Neural cell (in vitro differentiated cells): ENCODE measurements around the gene MERTK. TPM values are rescaled to one million over a fixed set of nuclear protein-coding genes. Genes with fewer than 3 reads are reported as not detected.

Experiments
- H2AFZ ChIP-seq: fragments of 200-600, 300-800 bp; sonication (generic), shearing (Covaris generic); 2 replicates; pipeline ENCODE4 v1.6.0; 2014; ENCODE audit warnings: low read depth, mild to moderate bottlenecking, antibody characterized with exemption, low read length, moderate library complexity
- H3F3A ChIP-seq: fragments of 200-600 bp; shearing (Covaris generic); 2 replicates; pipeline ENCODE4 v1.6.1; 2016; ENCODE audit warnings: mild to moderate bottlenecking, moderate library complexity, mixed read lengths, antibody characterized with exemption, low read length; ENCODE audit not compliant: insufficient read depth, poor library complexity, severe bottlenecking
- H3K27ac ChIP-seq: fragments of 200-600, 300-800 bp; sonication (generic), shearing (Covaris generic); 2 replicates; pipeline ENCODE4 v1.5.1; 2014; ENCODE audit warnings: mild to moderate bottlenecking, low read length, moderate library complexity
- H3K27me3 ChIP-seq: fragments of 300-800, 200-600 bp; sonication (generic), shearing (Covaris generic); 2 replicates; pipeline ENCODE4 v1.6.0; 2014; ENCODE audit warnings: mild to moderate bottlenecking, low read depth, low read length, moderate library complexity; ENCODE audit not compliant: insufficient read depth
- H3K36me3 ChIP-seq: fragments of 300-800, 200-600 bp; sonication (generic), shearing (Covaris generic); 2 replicates; pipeline ENCODE4 v1.5.1; 2014; ENCODE audit warnings: mild to moderate bottlenecking, antibody characterized with exemption, low read length, moderate library complexity; ENCODE audit not compliant: insufficient read depth
- H3K4me2 ChIP-seq: fragments of 300-800, 200-600 bp; sonication (generic), shearing (Covaris generic); 2 replicates; pipeline ENCODE4 v1.6.0; 2014; ENCODE audit warnings: mild to moderate bottlenecking, low read length
- H3K4me3 ChIP-seq: fragments of 300-800, 200-600 bp; sonication (generic), shearing (Covaris generic); 2 replicates; pipeline ENCODE4 v1.5.1; 2014; ENCODE audit warnings: mild to moderate bottlenecking, low read length, moderate library complexity
- H3K79me2 ChIP-seq: fragments of 200-600 bp; shearing (Covaris generic); replicated peaks from 2 replicates; pipeline ENCODE4 v1.6.0; 2014; ENCODE audit warnings: mild to moderate bottlenecking, low read length, moderate library complexity; ENCODE audit not compliant: insufficient read depth
- H3K9ac ChIP-seq: fragments of 300-800, 200-600 bp; sonication (generic), shearing (Covaris generic); 2 replicates; pipeline ENCODE4 v1.6.1; 2016; ENCODE audit warnings: mild to moderate bottlenecking, low read length, mixed read lengths
- H3K9me2 ChIP-seq: fragments of 200-600 bp; shearing (Covaris generic); 2 replicates; pipeline ENCODE4 v1.6.1; 2016; ENCODE audit warnings: mild to moderate bottlenecking, low read length, mixed read lengths; ENCODE audit not compliant: insufficient read depth
- H3K9me3 ChIP-seq: fragments of 200-600, 300-800 bp; sonication (generic), shearing (Covaris generic); 2 replicates; pipeline ENCODE4 v1.6.1; 2016; ENCODE audit warnings: mild to moderate bottlenecking, mixed run types, low read length, moderate library complexity, mixed read lengths
- H4K20me1 ChIP-seq: fragments of 200-600 bp; shearing (Covaris generic); 2 replicates; pipeline ENCODE4 v1.6.1; 2016; ENCODE audit warnings: mild to moderate bottlenecking, mixed run types; ENCODE audit not compliant: insufficient read depth
- EP300 ChIP-seq: fragments of 450-650 bp; conservative IDR thresholded peaks from 2 replicates; pipeline ENCODE4 v1.6.1; 2014; ENCODE audit warnings: antibody characterized with exemption, mild to moderate bottlenecking, moderate library complexity; ENCODE audit not compliant: poor library complexity, severe bottlenecking
- EZH2 ChIP-seq: fragments of 200-600, 300-800 bp; shearing (Covaris generic), sonication (generic); IDR thresholded peaks from 2 replicates; pipeline ENCODE4 v1.6.1; 2014; ENCODE audit warnings: antibody characterized with exemption, low read length, borderline replicate concordance, mild to moderate bottlenecking; ENCODE audit not compliant: insufficient read depth, poor library complexity, severe bottlenecking
- MXI1 ChIP-seq: fragments of 450-650 bp; conservative IDR thresholded peaks from 2 replicates; pipeline ENCODE4 v1.6.1; 2014; ENCODE audit warnings: antibody characterized with exemption, mild to moderate bottlenecking; ENCODE audit not compliant: poor library complexity, severe bottlenecking
- POLR2AphosphoS5 ChIP-seq: IDR thresholded peaks from 2 replicates; pipeline ENCODE4 v1.6.1; 2012
- RAD21 ChIP-seq: fragments of 450-650 bp; conservative IDR thresholded peaks from 2 replicates; pipeline ENCODE4 v1.6.1; 2014; ENCODE audit warnings: antibody characterized with exemption, mild to moderate bottlenecking, moderate library complexity
- SMC3 ChIP-seq: fragments of 450-650 bp; conservative IDR thresholded peaks from 2 replicates; pipeline ENCODE4 v1.6.1; 2014; ENCODE audit warnings: antibody characterized with exemption, mild to moderate bottlenecking, moderate library complexity; ENCODE audit not compliant: poor library complexity
- TAF1 ChIP-seq: IDR thresholded peaks from 2 replicates; pipeline ENCODE4 v1.6.1; 2012; ENCODE audit warnings: low read depth
- polyA plus RNA-seq: library from polyadenylated mRNA; depleted of rRNA; stranded (reverse); fragments of >200 nt; gene quantifications from 2 replicates; pipeline ENCODE4 v1.2.3, GENCODE V29; 2014
- TF ChIP-seq, protein P1 (sequence below): IDR thresholded peaks from 2 replicates; pipeline ENCODE4 v1.6.1; 2012; ENCODE audit warnings: borderline replicate concordance
- TF ChIP-seq, protein P2 (sequence below): fragments of 450-650 bp; IDR thresholded peaks from 2 replicates; pipeline ENCODE4 v1.5.1; 2014; ENCODE audit warnings: antibody characterized with exemption, mild to moderate bottlenecking, moderate library complexity; ENCODE audit not compliant: poor library complexity, severe bottlenecking

The MERTK gene
- polyA plus RNA-seq, 1 donor from 2014 or later = 0.53 TPM

DNA sequence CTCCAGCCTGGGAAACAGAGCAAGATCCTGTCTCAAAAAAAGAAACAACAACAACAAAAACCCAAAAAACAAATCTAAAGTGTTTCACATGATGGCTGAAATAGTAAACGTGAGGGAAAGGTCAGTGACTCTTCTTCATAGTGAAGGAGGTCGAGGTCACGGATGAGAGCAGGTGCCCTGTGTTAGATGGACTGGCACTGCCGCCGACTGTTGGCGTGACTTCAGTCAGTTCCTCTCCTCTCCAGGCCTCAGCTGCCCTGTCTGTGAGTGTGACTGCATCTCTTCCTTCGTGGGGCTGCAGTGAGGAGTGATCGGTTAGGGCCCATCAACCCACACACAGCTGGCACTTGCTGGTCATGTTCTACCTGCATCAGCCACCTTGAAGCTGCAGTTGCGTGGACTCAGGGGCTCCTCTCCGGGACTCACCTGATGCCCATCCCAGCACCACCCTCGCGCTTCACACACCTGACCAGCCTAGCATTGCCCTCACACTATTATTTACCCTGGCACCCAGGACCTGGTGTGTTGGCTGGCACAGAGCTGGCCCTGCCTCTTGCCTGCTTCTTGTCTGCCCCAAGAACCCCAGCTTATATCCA is 126.6 kb downstream of the MERTK start:
- H4K20me1 ChIP-seq = no peaks in the 10 kb centered on the region
- H3K9me2 ChIP-seq = no peaks in the 10 kb centered on the region
- no peaks in the 10 kb centered on the region for H3F3A ChIP-seq
- no peaks in the 10 kb centered on the region for H3K27me3 ChIP-seq
- H3K9me3 ChIP-seq = no peaks in the 10 kb centered on the region
- H3K4me2 ChIP-seq = no peak overlapping the region
- TF ChIP-seq, protein P1, sequence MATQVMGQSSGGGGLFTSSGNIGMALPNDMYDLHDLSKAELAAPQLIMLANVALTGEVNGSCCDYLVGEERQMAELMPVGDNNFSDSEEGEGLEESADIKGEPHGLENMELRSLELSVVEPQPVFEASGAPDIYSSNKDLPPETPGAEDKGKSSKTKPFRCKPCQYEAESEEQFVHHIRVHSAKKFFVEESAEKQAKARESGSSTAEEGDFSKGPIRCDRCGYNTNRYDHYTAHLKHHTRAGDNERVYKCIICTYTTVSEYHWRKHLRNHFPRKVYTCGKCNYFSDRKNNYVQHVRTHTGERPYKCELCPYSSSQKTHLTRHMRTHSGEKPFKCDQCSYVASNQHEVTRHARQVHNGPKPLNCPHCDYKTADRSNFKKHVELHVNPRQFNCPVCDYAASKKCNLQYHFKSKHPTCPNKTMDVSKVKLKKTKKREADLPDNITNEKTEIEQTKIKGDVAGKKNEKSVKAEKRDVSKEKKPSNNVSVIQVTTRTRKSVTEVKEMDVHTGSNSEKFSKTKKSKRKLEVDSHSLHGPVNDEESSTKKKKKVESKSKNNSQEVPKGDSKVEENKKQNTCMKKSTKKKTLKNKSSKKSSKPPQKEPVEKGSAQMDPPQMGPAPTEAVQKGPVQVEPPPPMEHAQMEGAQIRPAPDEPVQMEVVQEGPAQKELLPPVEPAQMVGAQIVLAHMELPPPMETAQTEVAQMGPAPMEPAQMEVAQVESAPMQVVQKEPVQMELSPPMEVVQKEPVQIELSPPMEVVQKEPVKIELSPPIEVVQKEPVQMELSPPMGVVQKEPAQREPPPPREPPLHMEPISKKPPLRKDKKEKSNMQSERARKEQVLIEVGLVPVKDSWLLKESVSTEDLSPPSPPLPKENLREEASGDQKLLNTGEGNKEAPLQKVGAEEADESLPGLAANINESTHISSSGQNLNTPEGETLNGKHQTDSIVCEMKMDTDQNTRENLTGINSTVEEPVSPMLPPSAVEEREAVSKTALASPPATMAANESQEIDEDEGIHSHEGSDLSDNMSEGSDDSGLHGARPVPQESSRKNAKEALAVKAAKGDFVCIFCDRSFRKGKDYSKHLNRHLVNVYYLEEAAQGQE = no peak
- TF ChIP-seq RAD21 (no peak), SMC3 (no peak), POLR2AphosphoS5 (no peak), TAF1 (no peak), EP300 (no peak), MXI1 (no peak), EZH2 (no peak)
- TF ChIP-seq, protein P2, sequence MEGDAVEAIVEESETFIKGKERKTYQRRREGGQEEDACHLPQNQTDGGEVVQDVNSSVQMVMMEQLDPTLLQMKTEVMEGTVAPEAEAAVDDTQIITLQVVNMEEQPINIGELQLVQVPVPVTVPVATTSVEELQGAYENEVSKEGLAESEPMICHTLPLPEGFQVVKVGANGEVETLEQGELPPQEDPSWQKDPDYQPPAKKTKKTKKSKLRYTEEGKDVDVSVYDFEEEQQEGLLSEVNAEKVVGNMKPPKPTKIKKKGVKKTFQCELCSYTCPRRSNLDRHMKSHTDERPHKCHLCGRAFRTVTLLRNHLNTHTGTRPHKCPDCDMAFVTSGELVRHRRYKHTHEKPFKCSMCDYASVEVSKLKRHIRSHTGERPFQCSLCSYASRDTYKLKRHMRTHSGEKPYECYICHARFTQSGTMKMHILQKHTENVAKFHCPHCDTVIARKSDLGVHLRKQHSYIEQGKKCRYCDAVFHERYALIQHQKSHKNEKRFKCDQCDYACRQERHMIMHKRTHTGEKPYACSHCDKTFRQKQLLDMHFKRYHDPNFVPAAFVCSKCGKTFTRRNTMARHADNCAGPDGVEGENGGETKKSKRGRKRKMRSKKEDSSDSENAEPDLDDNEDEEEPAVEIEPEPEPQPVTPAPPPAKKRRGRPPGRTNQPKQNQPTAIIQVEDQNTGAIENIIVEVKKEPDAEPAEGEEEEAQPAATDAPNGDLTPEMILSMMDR = no peak
- no peaks in the 10 kb centered on the region for H3K79me2 ChIP-seq
- no peak overlapping the region for H3K9ac ChIP-seq
- H3K27ac ChIP-seq = no peak overlapping the region
- no peak overlapping the region for H3K4me3 ChIP-seq
- no peaks in the 10 kb centered on the region for H3K36me3 ChIP-seq
- H2AFZ ChIP-seq = no peak overlapping the region

DNA sequence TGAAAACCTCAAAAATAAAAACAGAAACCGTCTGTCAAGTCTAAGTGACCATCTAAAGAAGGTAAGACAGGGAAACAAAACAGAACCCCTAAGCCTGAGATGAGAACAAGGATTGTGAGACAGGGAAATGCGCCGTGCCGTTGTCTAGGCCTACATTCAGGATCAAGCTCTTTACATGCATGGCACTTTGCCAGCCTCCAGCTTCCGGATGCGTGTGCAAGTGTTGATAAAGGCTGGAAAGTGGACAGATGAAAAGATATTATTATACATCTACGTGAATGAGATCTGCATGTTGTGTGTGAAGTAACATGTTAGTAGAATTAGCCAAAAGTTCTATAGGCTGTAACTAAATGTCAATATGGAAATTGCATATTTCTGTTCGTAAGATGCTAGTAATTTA is 128.1 kb downstream of the MERTK start:
- H3K79me2 ChIP-seq = no peaks in the 10 kb centered on the region
- no peak overlapping the region for H2AFZ ChIP-seq
- no peak overlapping the region for H3K4me2 ChIP-seq
- no peaks in the 10 kb centered on the region for H3K36me3 ChIP-seq
- no peaks in the 10 kb centered on the region for H3F3A ChIP-seq
- no peaks in the 10 kb centered on the region for H4K20me1 ChIP-seq
- H3K27me3 ChIP-seq = no peaks in the 10 kb centered on the region
- no peaks in the 10 kb centered on the region for H3K9me3 ChIP-seq
- H3K27ac ChIP-seq = no peak overlapping the region
- H3K9me2 ChIP-seq = no peaks in the 10 kb centered on the region
- H3K9ac ChIP-seq = no peak overlapping the region
- TF ChIP-seq POLR2AphosphoS5 (no peak), EZH2 (no peak), SMC3 (no peak), EP300 (no peak), MXI1 (no peak), TAF1 (no peak)
- TF ChIP-seq, protein P1 = no peak
- TF ChIP-seq, protein P2 = no peak
- H3K4me3 ChIP-seq = no peak overlapping the region
